ENCODE data around the gene POR. TPM values are rescaled to one million over a fixed set of nuclear protein-coding genes. Genes with fewer than 3 reads are reported as not detected.

Gene POR
- total and polyA plus RNA-seq, 2 of the 13 experiments (the other 11 are each of a cell fraction or from before 2014, with no cell fraction given), result 145 to 266 TPM

DNA sequence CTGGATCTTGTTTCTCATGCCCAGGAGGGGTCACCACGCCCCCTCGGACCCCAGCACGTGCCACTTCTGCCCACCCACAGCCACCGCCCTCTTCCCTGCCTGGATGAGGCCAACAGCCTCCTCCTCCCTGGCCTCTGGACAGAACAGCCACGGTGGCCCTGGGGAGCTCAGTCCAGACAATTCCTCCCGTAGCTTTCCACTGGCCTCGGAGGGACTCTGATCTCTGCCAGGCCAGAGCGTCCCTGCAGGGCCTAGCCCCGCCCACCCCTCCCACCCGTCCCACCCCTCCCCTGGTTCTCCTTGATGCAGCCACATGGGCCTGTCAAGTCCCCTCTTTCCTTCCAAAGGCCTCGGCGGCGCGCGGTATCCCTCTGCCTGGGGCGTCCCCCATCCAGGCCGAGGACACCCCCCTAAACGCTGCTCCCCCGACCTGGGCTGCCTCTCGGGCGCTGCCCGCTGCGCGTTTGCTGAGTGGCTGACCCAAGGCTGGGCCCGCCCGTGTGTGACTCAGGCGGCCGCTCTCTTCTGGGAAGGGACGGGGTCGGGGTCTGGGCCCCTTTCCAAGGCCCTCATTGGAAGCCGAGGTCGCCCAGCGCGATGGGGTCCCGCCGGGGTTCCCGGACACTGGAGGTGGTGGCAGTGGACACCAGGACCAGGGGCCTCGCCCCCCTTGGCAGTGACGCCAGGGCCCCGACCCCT is 78.9 kb downstream of the POR start (continued):
- TF ChIP-seq ZNF703 (CRISPR knock-in tag; IDR thresholded peaks at IDR 0.05; ENCODE audit: borderline replicate concordance) (peak; percentile 67; the same call in 1 of the 2 replicates), WIZ (CRISPR knock-in tag; IDR thresholded peaks at IDR 0.05) (0 out of 2 replicates have a peak, but pooled peaks have one; percentile 54), DPF2 (CRISPR knock-in tag; IDR thresholded peaks at IDR 0.05; ENCODE audit: borderline replicate concordance, low read depth) (no peak), ZNF619 (CRISPR knock-in tag; IDR thresholded peaks at IDR 0.05) (no peak), SP1 (IDR thresholded peaks at IDR 0.05) (no peak), SP1 (CRISPR knock-in tag; IDR thresholded peaks at IDR 0.05) (peak; percentile 79), TAF1 (CRISPR knock-in tag; IDR thresholded peaks at IDR 0.05) (peak; percentile 44; the same call in 1 of the 2 replicates), ZNF207 (IDR thresholded peaks at IDR 0.05; ENCODE audit: borderline replicate concordance) (no peak), TEAD2 (CRISPR knock-in tag; IDR thresholded peaks at IDR 0.05) (no peak), HNRNPH1 (optimal IDR thresholded peaks at IDR 0.05; ENCODE audit: low read depth, low read length) (no peak), ZNF224 (CRISPR knock-in tag; IDR thresholded peaks at IDR 0.05) (0 out of 2 replicates have a peak, but pooled peaks have one; percentile 0), ZNF556 (CRISPR knock-in tag; IDR thresholded peaks at IDR 0.05; ENCODE audit: borderline replicate concordance) (no peak), KDM5A (IDR thresholded peaks at IDR 0.05; ENCODE audit: borderline replicate concordance, low read length) (peak; percentile 59; the same call in 1 of the 2 replicates), HNRNPL (IDR thresholded peaks at IDR 0.05; ENCODE audit: low read depth, low read length) (peak; percentile 97), ZNF260 (CRISPR knock-in tag; IDR thresholded peaks at IDR 0.05; ENCODE audit: borderline replicate concordance, low read depth) (no peak), BHLHE40 (IDR thresholded peaks at IDR 0.05; ENCODE audit: low read length) (peak; percentile 96), GZF1 (CRISPR knock-in tag; IDR thresholded peaks at IDR 0.05) (no peak), SOX13 (IDR thresholded peaks at IDR 0.05) (no peak), SOX13 (CRISPR knock-in tag; conservative IDR thresholded peaks at IDR 0.05 in 1 of 2, IDR thresholded peaks at IDR 0.05 in 1 of 2) (peak in 1 of 2 experiments; percentile 42; a peak in 1 of 4 replicates), SOX6 (IDR thresholded peaks at IDR 0.05) (no peak), SOX6 (CRISPR knock-in tag; IDR thresholded peaks at IDR 0.05) (peak; percentile 52), POGZ (CRISPR knock-in tag; IDR thresholded peaks at IDR 0.05) (peak; percentile 51; the same call in 1 of the 2 replicates), KDM3A (CRISPR knock-in tag; IDR thresholded peaks at IDR 0.05; ENCODE audit: low read depth) (peak; percentile 26; the same call in 1 of the 2 replicates), CEBPB (IDR thresholded peaks at IDR 0.05; ENCODE audit: borderline replicate concordance, low read depth, low read length) (no peak)
- TF ChIP-seq, protein P1, sequence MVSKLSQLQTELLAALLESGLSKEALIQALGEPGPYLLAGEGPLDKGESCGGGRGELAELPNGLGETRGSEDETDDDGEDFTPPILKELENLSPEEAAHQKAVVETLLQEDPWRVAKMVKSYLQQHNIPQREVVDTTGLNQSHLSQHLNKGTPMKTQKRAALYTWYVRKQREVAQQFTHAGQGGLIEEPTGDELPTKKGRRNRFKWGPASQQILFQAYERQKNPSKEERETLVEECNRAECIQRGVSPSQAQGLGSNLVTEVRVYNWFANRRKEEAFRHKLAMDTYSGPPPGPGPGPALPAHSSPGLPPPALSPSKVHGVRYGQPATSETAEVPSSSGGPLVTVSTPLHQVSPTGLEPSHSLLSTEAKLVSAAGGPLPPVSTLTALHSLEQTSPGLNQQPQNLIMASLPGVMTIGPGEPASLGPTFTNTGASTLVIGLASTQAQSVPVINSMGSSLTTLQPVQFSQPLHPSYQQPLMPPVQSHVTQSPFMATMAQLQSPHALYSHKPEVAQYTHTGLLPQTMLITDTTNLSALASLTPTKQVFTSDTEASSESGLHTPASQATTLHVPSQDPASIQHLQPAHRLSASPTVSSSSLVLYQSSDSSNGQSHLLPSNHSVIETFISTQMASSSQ (IDR thresholded peaks at IDR 0.05; ENCODE audit: low read depth), result no peak
- TF ChIP-seq, protein P1 (CRISPR knock-in tag; IDR thresholded peaks at IDR 0.05; ENCODE audit: borderline replicate concordance), result 0 out of 2 replicates have a peak, but pooled peaks have one; percentile 15
- TF ChIP-seq, protein P2, sequence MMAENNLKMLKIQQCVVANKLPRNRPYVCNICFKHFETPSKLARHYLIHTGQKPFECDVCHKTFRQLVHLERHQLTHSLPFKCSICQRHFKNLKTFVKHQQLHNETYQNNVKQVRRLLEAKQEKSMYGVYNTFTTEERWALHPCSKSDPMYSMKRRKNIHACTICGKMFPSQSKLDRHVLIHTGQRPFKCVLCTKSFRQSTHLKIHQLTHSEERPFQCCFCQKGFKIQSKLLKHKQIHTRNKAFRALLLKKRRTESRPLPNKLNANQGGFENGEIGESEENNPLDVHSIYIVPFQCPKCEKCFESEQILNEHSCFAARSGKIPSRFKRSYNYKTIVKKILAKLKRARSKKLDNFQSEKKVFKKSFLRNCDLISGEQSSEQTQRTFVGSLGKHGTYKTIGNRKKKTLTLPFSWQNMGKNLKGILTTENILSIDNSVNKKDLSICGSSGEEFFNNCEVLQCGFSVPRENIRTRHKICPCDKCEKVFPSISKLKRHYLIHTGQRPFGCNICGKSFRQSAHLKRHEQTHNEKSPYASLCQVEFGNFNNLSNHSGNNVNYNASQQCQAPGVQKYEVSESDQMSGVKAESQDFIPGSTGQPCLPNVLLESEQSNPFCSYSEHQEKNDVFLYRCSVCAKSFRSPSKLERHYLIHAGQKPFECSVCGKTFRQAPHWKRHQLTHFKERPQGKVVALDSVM (CRISPR knock-in tag; IDR thresholded peaks at IDR 0.05), result peak; percentile 99
